WI38 (cell line): ENCODE data around the gene RIPPLY3.
A peak's percentile ranks its signal among the peaks of the same experiment; 100 is the strongest.

Experiments used
- H3K4me3 ChIP-seq: 2 replicates; pipeline ENCODE4 v1.5.1; 2011; ENCODE audit warnings: low read depth, mild to moderate bottlenecking, control low read depth, low read length
- TF ChIP-seq, protein P1 (sequence below): IDR thresholded peaks from 2 replicates; pipeline ENCODE4 v1.5.1; 2012; ENCODE audit warnings: low read depth, mild to moderate bottlenecking, control low read depth, low read length

Gene RIPPLY3

GRCh38 chr21:36974851-36975192, 31.7 kb upstream of the RIPPLY3 start:
- TF ChIP-seq, protein P1, sequence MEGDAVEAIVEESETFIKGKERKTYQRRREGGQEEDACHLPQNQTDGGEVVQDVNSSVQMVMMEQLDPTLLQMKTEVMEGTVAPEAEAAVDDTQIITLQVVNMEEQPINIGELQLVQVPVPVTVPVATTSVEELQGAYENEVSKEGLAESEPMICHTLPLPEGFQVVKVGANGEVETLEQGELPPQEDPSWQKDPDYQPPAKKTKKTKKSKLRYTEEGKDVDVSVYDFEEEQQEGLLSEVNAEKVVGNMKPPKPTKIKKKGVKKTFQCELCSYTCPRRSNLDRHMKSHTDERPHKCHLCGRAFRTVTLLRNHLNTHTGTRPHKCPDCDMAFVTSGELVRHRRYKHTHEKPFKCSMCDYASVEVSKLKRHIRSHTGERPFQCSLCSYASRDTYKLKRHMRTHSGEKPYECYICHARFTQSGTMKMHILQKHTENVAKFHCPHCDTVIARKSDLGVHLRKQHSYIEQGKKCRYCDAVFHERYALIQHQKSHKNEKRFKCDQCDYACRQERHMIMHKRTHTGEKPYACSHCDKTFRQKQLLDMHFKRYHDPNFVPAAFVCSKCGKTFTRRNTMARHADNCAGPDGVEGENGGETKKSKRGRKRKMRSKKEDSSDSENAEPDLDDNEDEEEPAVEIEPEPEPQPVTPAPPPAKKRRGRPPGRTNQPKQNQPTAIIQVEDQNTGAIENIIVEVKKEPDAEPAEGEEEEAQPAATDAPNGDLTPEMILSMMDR, result no peak
- H3K4me3 ChIP-seq, result no peak overlapping the region

- no peak overlapping the region for H3K4me3 ChIP-seq
- TF ChIP-seq, protein P1, result no peak
These were observed 30.2 kb upstream of the RIPPLY3 start for GRCh38 chr21:36976228-36976861.

- TF ChIP-seq, protein P1, result peak; percentile 45
- H3K4me3 ChIP-seq, result no peak overlapping the region
These were observed 29.4 kb upstream of the RIPPLY3 start for GRCh38 chr21:36976882-36977651.

GRCh38 chr21:36980280-36981048, 26.0 kb upstream of the RIPPLY3 start:
- TF ChIP-seq, protein P1, result no peak
- H3K4me3 ChIP-seq, result peak overlapping the region; percentile 19; the same call in 1 of the 2 replicates

DNA sequence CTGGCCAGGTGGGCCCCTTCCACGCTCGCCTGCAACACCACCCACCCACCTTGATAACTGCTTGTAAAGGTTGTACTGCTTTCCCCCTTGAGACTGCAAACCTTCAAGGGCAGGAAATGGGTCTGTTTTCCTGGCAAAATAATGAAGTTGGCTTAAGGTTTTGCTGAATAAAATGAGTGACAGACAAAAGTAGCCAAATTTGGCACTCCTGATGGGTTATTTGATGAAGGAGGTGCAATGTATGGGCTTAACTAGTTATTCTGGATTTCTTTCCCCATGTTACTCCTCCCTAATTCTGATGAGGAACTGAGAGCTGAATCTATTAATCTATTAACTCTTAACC, 25.5 kb upstream of the RIPPLY3 start:
- no peak overlapping the region for H3K4me3 ChIP-seq
- TF ChIP-seq, protein P1, result no peak

DNA sequence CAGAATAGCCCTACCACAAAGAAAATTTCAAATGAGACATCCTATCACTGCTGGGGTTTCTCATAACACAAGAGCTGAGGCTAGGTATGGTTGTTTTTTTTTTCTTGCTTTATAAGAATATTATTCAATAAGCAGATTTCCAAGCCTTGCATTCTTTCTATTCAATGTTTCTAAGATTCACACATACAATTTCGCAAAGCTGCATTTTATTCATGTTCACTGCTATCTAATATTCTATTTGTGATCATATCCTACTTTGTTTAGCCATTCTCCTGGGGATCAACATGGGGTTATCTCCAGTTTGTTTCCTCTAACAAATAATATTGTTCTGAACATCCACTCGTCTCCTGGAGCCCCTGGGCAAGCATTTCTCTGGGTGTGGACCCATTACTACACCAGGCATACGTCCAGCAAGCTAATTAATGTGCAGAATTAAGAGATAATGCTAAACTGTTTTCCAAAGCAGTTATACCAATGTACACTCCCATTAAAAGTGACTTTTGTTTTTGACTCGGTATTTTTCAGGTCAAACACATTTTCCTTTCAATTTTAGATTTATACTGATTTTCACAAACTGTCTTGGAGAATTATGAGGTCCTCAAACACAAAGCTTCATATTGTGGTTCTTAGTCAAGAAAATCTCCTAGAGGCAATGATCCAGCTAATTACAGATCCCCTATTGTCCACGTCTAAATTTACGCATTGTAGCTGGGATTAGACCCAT, 24.4 kb upstream of the RIPPLY3 start:
- no peak overlapping the region for H3K4me3 ChIP-seq
- TF ChIP-seq, protein P1, result no peak
